ENCODE results near the gene IFFO2. TPM values are rescaled to one million over a fixed set of nuclear protein-coding genes. Genes with fewer than 3 reads are reported as not detected.

Gene IFFO2
- total RNA-seq: 10 to 100 TPM in 1 of 8 experiments, 1 to 10 TPM in 7; 2.8 to 24.2 (median 6.3) TPM

DNA sequence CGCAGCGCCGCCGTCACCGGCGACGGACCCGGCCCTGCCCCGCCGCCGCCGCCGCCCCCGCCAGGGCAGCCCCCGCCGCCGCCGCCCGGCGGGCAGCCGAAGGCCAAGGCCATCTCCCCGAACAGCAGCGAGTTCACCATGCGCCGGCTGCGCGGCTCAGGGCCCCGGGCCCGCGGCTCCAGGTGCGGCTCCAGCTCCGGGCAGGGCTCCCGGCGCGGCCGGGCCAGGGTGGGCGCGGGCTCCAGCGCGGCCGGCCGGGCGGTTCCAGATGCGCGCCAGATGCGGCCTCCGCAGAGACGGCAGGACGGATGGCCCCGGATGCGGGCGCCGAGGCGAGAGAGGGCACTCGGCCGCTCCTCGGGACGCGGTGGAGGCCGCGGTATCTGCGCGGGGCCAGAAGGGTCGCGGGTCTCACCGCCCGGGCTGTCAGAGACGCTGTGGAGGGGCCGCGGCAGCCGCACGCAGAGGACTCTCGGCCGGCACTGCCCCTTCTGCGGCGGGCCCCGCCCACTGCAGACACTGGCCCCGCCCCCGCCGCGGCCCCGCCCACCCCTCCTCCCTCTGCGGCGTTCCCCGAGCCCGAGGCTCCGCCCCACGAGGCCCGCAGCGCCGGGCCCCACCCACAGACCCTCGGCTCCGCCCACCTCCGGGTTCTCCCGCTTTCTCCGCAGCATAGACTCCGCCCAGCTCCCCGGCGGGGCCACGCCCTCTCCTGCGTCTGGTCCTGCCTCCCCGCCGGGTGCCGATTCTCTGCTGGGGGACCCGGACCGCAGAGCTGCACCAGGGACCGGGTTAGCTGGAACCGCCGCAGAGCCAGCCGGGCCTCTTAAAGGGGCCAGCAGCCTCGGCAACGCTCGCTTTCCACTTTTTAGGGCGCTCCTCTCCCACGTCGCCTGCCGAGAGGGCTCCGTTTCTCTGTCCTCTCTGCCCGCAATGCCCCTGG lies at the start of gene IFFO2:
Gene IFFO2 (minus strand): TSS at position 484 of the 943 bp plus-strand sequence. CDS start 344 bp downstream, at position 140.
- Histone ChIP-seq H3K4me3 (peak within 1 kb of the TSS; percentile 57 to 83 (median 69)), H3K27ac (peak within 1 kb of the TSS in 1 of 2 donors; percentile 10), H3K4me1 (replicated peaks in 1 of 2) (peaks cover 12% of the 10 kb centered on the region in 2 donors)
- 0% methylated on average over 2 of the region's 119 CpGs; no CpG with 5 or more reads in 9 of the 10 experiments for WGBS, 10 experiments
- ATAC-seq (replicated peaks in 6 of 8): peak; percentile 67 to 89 (median 86)
- in situ Hi-C loops (cut with MboI; ENCODE audit: low pct_unique_long_range_greater_than_20kb in 2 of 9, low sequenced_read_pairs in 9 of 9, unreplicated experiment in 9 of 9): no loop called here

DNA sequence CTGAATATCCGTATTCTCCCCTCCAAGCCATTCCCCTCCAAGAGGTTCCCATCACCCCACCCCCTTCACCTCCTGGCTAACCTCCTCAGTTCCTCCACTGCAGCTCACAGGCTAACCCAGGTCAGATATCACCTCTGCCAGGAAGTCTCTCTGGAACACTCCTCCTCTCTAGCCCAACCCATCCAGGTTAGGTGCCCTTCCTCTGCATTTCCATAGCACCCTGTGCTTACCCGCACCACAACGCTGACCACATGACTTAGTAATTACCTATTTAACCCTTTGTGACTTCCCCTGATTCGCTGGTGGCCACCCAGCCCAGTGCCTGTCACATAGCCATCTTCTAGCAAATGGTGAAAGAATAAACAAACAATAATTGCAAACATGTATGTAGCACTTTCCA lies 49.5 kb upstream of the IFFO2 start:
- WGBS, 10 experiments: 14 to 100% (median 44%) methylated on average over 1 to 4 of the region's 4 CpGs; no CpG with 5 or more reads in 2 of the 10 experiments
- H3K4me1 ChIP-seq (replicated peaks in 1 of 2): peaks cover 5 to 10% of the 10 kb centered on the region in 2 donors
- H3K4me3 ChIP-seq: no peak overlapping the region
- in situ Hi-C loops (cut with MboI; ENCODE audit: low pct_unique_long_range_greater_than_20kb in 2 of 9, low sequenced_read_pairs in 9 of 9, unreplicated experiment in 9 of 9): no loop called here
- H3K27ac ChIP-seq: no peak overlapping the region
- ATAC-seq (replicated peaks in 6 of 8): no peak

DNA sequence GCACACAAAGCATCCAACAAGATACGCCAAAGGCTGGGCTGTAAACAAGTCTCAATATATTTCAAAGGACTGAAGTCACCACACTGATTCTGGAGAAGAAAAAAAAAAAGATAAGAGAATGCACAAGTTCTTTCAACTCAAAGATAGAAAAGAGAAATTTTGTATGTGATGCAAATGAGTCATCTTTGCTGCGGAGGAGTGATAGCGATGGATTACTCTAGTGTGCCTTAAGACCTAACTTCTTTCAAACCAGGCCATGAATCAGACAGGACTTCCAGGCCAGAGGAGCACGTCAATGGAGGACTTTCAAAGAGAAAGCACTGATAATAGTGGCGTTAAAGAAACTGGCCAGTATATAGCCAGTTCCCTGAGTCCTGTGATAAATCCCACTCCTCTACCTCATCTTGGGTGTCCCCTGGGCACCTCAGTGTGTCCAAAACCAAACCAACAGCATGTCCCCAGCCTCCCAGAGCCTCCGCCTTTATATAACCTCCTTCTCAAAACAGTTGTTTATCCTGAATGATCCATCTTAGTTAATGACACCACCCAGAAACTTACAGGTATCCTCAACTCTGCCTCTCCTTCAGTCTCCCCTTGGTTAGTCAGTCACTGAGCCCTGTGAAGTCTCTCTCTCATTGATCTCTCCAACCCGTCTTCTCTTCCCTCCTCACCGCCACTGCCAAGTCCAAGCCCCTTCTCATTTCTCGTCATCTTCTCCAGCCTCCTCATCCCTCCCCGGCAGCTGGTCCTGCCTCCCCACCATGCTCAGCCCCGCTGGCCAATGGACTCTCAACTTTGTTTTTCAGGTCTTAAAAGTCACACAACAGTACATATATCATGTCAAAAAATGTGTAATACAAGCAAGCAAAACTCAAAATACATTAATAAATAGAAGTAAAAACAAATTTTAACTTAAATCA lies 47.2 kb upstream of the IFFO2 start:
- WGBS, 10 experiments: 48 to 95% (median 83%) methylated on average over 3 to 11 of the region's 11 CpGs
- Histone ChIP-seq H3K4me1 (replicated peaks in 1 of 2) (peaks cover 0 to 4% of the 10 kb centered on the region in 2 donors), H3K4me3 (no peak overlapping the region), H3K27ac (no peak overlapping the region)
- ATAC-seq (replicated peaks in 6 of 8): no peak
- in situ Hi-C loops (cut with MboI; ENCODE audit: low pct_unique_long_range_greater_than_20kb in 2 of 9, low sequenced_read_pairs in 9 of 9, unreplicated experiment in 9 of 9): no loop called here

DNA sequence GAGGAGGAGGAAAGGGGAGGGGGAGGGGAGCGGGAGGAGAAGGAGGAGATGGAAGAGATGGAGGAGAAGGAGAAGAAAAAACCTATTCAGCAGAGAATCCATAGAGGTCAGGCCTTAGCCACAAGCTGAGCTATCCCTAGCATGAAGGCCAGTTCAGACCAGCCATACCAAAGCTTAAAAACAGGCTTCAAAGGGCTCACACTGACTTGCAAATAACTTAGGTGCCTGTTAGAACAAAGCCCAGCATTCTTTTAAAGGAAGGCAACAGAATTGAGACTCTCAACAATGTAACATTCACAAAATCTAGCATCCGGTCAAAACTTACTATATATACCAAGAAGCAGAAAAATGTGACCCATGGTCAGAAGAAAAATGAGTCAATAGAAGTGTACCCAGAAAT lies 43.6 kb upstream of the IFFO2 start:
- H3K4me1 ChIP-seq (replicated peaks in 1 of 2): no peaks in the 10 kb centered on the region
- no peak overlapping the region for H3K27ac ChIP-seq
- whole genome bisulfite sequencing, 10 experiments: 33 to 100% (median 87%) methylated on average over 1 of the region's 2 CpGs
- no peak for ATAC-seq (replicated peaks in 6 of 8)
- in situ Hi-C loops (cut with MboI; ENCODE audit: low pct_unique_long_range_greater_than_20kb in 2 of 9, low sequenced_read_pairs in 9 of 9, unreplicated experiment in 9 of 9): no loop called here
- H3K4me3 ChIP-seq: no peak overlapping the region

DNA sequence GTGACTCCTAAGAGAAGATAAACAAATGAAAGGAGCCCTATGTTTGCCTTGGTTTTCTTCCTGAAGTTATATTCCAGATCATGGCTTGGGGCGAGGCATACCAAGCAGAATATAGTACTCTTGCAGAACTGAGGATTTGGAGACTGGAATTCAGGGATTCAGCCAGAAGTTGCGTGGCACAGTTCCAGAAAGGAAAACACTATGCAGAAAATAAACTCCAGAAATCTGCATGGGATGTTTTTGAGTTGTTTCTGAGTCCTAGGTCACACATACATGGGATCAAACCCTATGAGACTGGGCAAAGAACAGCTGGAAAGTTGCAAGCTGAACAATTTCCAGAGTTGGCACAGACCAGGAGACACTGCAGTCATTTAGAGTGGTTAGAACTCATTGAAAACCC lies 42.9 kb upstream of the IFFO2 start:
- 0 to 71% (median 55%) methylated on average over 1 to 2 of the region's 2 CpGs; no CpG with 5 or more reads in 1 of the 10 experiments for WGBS, 10 experiments
- Histone ChIP-seq H3K4me3 (no peak overlapping the region), H3K4me1 (replicated peaks in 1 of 2) (no peaks in the 10 kb centered on the region), H3K27ac (no peak overlapping the region)
- in situ Hi-C loops (cut with MboI; ENCODE audit: low pct_unique_long_range_greater_than_20kb in 2 of 9, low sequenced_read_pairs in 9 of 9, unreplicated experiment in 9 of 9): no loop called here
- ATAC-seq (replicated peaks in 6 of 8): peak in 3 of 8 experiments; percentile 31 to 64 (median 63)

DNA sequence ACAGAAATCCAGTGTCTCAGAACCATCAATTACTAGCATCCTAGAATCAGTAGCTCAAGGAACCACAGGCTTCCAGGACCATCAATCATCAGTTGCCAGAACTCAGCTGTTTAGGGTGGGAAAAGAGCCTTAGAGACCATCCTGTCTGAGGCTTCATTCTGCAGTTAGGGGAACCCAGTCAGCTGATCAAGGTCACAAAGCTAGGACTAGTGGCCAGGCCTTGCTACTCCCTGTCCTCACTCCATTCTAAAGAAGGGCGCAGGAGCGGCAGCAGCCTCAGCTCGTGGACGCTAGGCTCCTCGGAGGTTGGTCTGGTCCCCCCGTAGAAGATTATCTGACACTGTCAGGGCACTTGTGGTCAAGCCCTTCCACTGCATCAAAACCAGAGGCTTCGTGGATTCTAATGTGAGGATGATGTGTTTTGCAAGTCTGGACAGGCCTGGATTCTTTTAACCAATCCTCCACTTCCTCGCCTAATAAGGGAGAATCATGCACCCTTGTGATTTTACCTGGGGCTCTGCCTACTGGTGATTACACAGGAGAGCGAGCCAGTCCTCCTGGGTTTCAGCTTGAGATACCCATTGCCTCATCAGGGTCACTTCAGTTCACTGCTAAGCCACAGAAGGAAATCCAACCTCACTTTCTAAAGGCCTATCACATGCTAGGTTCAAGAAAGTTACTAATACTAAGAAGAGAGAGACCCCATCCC lies 41.7 kb upstream of the IFFO2 start:
- in situ Hi-C loops (cut with MboI; ENCODE audit: low pct_unique_long_range_greater_than_20kb in 2 of 9, low sequenced_read_pairs in 9 of 9, unreplicated experiment in 9 of 9): no loop called here
- Histone ChIP-seq H3K27ac (no peak overlapping the region), H3K4me1 (replicated peaks in 1 of 2) (no peaks in the 10 kb centered on the region), H3K4me3 (no peak overlapping the region)
- WGBS, 10 experiments: 47 to 90% (median 79%) methylated on average over 1 to 9 of the region's 9 CpGs; no CpG with 5 or more reads in 3 of the 10 experiments
- no peak for ATAC-seq (replicated peaks in 6 of 8)

DNA sequence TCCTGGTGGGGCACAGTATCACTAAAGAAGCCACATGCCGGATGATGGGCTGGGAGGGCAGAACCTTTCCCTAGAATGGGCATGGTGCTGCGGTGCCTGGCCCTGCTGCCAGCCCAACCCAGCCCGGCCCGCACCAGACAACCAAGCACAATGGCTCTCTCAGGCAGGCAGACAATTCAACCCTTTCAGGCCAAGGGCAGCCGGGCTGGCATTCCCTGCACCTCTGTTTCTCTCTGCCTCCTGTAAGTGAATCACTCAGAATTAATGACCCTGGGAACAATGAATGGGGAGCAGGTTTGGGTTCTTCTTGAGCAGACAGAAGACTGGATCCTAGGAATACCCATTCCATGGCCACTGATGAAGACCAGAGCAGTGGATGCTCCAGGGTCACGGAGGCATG lies 41.0 kb upstream of the IFFO2 start:
- in situ Hi-C loops (cut with MboI; ENCODE audit: low pct_unique_long_range_greater_than_20kb in 2 of 9, low sequenced_read_pairs in 9 of 9, unreplicated experiment in 9 of 9): no loop called here

DNA sequence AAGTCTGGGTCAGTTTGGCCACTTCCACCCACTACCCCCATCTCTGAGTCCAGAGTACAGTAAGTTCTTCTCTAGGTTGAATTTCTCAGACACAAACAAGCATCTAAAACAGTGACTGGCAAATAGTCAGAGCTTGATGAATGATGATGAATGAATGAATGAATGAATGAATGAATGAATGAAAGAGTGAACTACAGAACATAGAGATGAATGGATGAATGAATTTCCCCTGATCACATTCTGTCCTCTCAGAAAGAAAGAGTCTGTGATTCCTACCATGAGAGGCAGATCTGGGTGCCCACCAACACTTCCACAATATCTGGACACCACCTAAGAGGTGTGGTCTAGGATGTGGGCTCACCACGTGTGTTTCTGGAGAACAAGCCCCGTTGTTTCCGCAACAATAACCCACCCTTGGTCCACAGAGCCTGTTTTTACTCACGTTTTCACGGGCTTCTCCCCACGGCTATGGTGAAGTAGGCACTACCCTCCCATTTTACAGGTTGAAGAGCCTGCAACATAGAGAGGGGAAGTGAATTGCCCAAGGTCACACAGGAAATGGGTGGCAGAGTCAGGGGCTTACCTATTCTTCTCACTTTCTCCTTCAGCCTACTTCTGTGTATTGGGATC lies 40.2 kb upstream of the IFFO2 start:
- 40 to 100% (median 77%) methylated on average over 1 to 6 of the region's 6 CpGs; no CpG with 5 or more reads in 4 of the 10 experiments for WGBS, 10 experiments
- Histone ChIP-seq H3K4me3 (no peak overlapping the region), H3K4me1 (replicated peaks in 1 of 2) (no peaks in the 10 kb centered on the region), H3K27ac (no peak overlapping the region)
- ATAC-seq (replicated peaks in 6 of 8): no peak
- in situ Hi-C loops (cut with MboI; ENCODE audit: low pct_unique_long_range_greater_than_20kb in 2 of 9, low sequenced_read_pairs in 9 of 9, unreplicated experiment in 9 of 9): no loop called here

More for the DNA sequence above, 41.0 kb upstream of the IFFO2 start:
- Histone ChIP-seq H3K4me1 (replicated peaks in 1 of 2) (no peaks in the 10 kb centered on the region), H3K4me3 (no peak overlapping the region), H3K27ac (no peak overlapping the region)
- WGBS, 10 experiments: 53 to 83% (median 76%) methylated on average over 1 to 4 of the region's 6 CpGs; no CpG with 5 or more reads in 4 of the 10 experiments
- ATAC-seq (replicated peaks in 6 of 8): no peak

DNA sequence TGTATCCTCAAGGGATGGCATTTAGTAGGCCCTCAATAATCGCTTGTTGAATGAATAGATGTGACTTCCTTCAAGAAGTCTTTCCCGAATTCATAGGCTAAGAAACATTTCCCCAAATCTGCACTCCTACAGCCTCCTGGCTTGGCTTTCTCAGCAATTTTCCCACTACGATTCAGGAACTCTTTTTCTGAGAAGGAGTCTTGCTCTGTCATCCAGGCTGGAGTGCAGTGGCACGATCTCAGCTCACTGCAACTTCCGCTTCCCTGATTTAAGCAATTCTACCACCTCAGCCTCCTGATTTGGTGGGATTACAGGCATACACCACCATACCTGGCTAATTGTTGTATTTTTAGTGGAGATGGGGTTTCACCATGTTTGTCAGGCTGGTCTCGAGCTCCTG lies 37.9 kb upstream of the IFFO2 start:
- H3K4me3 ChIP-seq: no peak overlapping the region
- in situ Hi-C loops (cut with MboI; ENCODE audit: low pct_unique_long_range_greater_than_20kb in 2 of 9, low sequenced_read_pairs in 9 of 9, unreplicated experiment in 9 of 9): no loop called here
- 17 to 100% (median 62%) methylated on average over 1 to 6 of the region's 6 CpGs; no CpG with 5 or more reads in 2 of the 10 experiments for WGBS, 10 experiments
- H3K4me1 ChIP-seq (replicated peaks in 1 of 2): no peaks in the 10 kb centered on the region
- ATAC-seq (replicated peaks in 6 of 8): no peak
- H3K27ac ChIP-seq: no peak overlapping the region

DNA sequence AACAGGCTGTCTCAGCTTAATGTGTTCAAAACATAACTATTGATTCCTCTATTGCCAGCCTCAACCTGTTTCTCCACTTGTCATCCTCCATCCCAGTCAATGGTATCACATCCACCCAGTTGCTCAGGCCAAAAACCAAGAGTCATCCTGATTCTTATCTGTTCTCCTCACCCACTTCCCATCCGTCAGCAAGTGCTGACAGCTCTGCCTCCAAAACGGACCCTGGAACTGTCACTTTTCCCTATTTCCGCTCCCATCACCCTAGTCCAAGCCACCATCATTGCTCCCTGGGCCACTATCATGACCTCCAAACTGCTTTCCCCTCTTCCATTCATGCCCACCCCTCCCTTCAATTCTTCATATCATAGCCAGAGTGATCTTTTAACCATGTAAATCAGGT lies 36.2 kb upstream of the IFFO2 start:
- Histone ChIP-seq H3K4me1 (replicated peaks in 1 of 2) (no peaks in the 10 kb centered on the region), H3K27ac (no peak overlapping the region), H3K4me3 (no peak overlapping the region)
- in situ Hi-C loops (cut with MboI; ENCODE audit: low pct_unique_long_range_greater_than_20kb in 2 of 9, low sequenced_read_pairs in 9 of 9, unreplicated experiment in 9 of 9): no loop called here
- no peak for ATAC-seq (replicated peaks in 6 of 8)
- 61 to 100% (median 77%) methylated on average over 1 to 3 of the region's 3 CpGs; no CpG with 5 or more reads in 1 of the 10 experiments for WGBS, 10 experiments

DNA sequence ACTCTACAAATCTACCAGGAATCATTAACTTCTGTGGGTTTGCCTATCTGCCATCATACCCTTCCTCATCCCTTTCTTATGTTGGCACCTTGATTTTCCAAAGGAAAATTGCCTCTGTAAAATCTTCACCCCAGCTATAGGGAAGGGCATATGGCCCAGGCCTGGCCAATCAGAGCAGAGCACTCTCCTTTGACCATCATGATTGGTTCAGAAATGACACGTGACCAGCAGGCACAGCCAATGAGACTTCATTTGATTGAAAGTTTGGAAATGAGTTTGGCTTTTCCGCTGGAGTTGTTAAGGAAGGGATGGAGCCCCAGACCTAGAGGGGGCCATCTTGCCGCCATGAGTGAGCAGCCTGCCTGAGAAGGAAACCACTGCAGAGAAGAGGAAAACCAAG lies 35.1 kb upstream of the IFFO2 start:
- no peak overlapping the region for H3K27ac ChIP-seq
- ATAC-seq (replicated peaks in 6 of 8): no peak
- no peak overlapping the region for H3K4me3 ChIP-seq
- WGBS, 10 experiments: 33 to 95% (median 84%) methylated on average over 1 to 3 of the region's 3 CpGs; no CpG with 5 or more reads in 4 of the 10 experiments
- no peaks in the 10 kb centered on the region for H3K4me1 ChIP-seq (replicated peaks in 1 of 2)
- in situ Hi-C loops (cut with MboI; ENCODE audit: low pct_unique_long_range_greater_than_20kb in 2 of 9, low sequenced_read_pairs in 9 of 9, unreplicated experiment in 9 of 9): no loop called here

DNA sequence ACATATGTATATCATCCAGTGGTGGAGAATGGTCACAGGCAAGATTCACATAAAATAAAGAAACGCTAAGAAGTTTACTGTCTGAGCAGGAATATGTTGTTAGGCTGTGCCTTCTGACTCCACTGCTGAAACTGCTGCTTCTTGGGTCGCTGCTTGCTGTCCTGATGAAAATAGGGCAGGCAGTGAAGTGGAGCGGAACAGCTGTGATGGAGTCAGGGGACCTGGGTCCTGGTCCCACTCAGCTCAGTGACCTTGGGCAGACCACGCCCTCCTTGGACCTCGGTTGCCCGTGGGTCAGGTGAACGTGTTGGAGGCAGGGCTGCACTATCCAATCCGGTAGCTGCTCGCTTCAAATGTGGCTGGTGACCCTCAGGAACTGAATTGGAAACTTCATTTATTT lies 33.4 kb upstream of the IFFO2 start:
- H3K27ac ChIP-seq: no peak overlapping the region
- no peak overlapping the region for H3K4me3 ChIP-seq
- in situ Hi-C loops (cut with MboI; ENCODE audit: low pct_unique_long_range_greater_than_20kb in 2 of 9, low sequenced_read_pairs in 9 of 9, unreplicated experiment in 9 of 9): no loop called here
- ATAC-seq (replicated peaks in 6 of 8): no peak
- WGBS, 10 experiments: 19 to 100% (median 77%) methylated on average over 1 to 7 of the region's 9 CpGs; no CpG with 5 or more reads in 1 of the 10 experiments
- H3K4me1 ChIP-seq (replicated peaks in 1 of 2): no peaks in the 10 kb centered on the region

Data from motor neuron (in vitro differentiated cells).